COLO829 (cell line): Measurements from ENCODE around the gene CCNJ.

Experiments
- DNase-seq: peaks from one replicate; pipeline ENCODE4 v3.0.0; 2012; ENCODE audit warnings: low spot score

CCNJ gene

DNA sequence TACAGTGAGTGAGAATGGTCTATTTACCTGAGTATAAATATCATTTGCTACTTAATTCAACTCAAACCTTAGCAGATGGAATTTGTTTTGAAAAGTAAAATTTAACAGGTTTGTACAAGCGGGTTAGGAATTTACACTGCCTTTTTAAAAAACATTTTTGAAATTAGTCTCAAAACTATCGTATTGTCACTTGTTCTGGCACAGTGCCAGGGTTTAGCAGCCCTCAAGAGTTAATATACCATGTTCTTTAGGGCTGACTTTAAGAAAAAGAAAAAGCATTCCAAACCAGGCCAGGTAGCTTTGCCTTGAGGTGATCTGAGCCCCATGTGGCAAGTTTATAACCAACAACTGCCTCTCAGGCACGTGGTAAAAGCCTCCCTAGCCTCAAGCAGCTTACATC lies 17.8 kb downstream of the CCNJ start:
- no peak for DNase-seq

DNA sequence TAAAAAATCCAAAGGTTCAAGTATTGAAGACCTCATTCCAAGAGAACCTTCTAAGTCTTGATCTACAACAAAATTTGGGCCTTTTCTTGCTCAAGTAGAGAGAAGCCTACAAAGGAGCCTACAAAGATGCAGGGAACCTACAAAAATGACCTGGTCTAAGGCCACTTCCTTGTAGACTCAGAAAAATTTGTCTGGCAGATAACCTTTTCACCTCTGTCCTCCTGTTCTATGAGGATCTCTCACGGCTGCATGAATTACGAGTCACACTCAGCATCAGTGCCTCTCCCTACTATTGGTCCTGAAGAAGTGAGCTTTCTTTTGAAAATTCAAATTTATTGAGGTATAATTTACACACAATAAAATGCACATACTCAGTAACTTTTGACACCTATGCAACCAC lies 29.3 kb downstream of the CCNJ start:
- DNase-seq, result no peak

DNA sequence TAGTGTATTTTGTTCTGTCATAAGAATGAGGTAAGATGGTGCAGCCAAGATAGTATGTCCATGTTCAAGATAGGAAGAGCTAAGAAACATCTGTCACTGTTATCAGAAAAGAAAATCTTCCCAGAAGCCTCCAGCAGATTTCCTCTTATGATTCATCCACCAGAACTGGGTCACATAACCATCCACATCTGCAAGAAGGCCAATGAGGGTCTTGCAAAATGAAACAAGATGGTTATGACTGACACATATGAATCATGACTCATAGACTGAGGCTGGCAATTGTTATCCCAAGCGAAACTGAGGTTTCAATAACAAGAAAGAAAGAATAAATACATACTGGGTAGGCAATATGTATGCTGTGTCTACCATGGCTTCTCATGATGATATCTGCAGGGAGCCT lies 30.3 kb downstream of the CCNJ start:
- no peak for DNase-seq

DNA sequence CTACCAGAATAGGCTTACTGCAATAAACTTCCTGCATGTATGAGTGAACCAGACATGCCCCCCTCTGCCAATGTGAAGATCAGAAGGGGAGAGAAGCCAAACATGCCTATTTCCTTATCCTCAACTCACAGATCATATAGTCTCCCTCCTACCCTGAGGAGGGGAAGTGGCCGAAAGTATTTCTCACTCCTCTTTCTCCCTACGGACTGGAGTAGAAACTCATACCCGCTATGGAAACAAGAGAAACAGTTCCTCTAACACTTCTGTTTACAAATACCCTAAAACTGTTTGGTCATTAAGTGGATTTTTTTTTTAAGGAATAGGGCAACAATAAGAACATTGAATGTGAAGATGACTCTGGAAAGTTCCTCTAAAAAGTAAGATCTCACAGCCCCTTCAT lies 31.4 kb downstream of the CCNJ start:
- DNase-seq, result no peak

DNA sequence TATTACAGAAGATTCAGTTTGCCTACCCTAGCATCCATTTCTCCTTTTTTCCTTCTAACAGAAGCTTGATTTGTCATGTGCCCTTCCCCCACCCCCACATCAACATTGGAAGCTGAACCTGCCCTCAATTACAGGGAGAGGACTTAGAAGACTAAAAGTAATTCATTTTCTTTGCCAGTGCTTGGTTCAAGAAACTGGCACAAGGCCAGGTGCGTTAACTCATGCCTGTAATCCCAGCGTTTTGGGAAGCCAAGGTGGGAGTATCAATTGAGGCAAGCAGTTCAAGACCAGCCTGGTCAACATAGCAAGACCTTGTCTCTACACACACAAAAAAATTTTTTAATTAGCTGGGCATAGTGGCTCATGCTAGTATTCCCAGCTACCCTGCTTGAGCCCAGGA lies 32.6 kb downstream of the CCNJ start:
- DNase-seq, result no peak

DNA sequence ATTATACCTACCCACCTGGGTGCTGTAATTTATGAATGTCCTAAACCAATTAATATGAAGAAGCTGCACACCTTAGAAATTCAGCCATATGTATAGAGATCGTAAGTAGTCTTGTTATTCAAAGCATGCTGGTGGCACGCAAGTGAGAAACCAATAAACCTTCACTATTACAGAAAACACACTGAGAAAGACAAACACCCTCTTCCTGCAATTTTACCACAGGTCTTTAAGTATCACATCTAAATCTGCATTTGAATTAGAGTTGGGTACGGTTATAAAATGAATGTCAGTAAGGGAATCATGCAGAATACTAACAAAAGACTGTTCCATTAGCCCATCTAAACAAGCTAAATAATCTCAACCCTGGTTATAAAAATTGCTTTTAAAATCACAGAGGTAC lies 33.8 kb downstream of the CCNJ start:
- DNase-seq, result no peak

DNA sequence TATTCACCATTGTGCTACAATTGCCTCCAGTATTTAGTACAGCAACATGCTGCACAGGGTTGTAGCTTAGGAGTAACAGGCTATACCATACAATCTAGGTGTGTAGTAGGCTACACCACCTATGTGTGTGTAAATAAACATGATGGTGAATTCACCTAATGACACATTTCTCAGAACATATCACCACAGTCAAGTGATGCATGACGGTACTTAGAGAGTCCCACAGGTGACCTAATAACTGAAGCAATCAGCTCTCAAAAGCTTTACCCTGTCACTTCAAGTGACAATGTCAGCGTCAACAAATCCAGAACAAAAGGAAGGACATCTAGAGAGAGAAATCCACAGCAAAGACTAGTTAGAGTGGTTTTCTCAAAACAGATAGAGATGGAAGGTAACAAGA lies 38.8 kb downstream of the CCNJ start:
- DNase-seq, result no peak

DNA sequence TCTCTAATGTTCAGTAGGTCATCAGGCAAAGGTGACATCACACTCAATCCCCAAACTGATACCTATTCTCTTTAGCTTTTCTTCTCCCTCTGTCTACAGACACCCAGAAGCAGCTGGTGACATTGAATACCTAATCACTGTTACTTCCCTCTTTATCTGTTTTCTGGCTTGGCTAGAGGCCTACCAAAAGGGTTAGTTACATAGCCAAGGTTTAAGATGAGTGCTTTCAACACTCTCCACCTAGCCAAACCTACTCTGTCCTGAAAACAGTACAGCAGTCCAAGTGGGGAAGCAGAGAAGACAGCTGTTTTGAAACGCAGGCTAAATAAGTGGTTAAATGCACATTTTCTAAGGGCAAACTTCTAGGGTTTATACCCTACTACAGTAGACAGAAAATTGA lies 39.4 kb downstream of the CCNJ start:
- no peak for DNase-seq

DNA sequence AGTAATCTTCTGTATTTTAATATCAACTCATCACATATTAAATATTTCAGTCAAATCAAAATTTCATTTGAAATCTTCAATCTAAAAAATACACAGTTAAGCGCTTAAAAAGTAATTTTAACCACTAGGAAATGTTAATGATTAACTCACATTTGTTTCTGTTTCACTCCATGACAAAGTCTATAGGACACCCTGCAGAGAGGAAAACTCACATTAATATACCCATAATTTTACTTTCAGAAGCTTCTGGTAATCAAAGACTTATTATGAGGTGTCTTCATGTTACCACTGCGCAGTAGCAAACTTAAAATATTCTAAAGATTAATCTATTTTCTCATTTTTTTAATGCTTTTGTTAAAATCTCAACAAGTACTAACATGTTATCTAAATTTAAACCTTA lies 45.7 kb downstream of the CCNJ start:
- no peak for DNase-seq

DNA sequence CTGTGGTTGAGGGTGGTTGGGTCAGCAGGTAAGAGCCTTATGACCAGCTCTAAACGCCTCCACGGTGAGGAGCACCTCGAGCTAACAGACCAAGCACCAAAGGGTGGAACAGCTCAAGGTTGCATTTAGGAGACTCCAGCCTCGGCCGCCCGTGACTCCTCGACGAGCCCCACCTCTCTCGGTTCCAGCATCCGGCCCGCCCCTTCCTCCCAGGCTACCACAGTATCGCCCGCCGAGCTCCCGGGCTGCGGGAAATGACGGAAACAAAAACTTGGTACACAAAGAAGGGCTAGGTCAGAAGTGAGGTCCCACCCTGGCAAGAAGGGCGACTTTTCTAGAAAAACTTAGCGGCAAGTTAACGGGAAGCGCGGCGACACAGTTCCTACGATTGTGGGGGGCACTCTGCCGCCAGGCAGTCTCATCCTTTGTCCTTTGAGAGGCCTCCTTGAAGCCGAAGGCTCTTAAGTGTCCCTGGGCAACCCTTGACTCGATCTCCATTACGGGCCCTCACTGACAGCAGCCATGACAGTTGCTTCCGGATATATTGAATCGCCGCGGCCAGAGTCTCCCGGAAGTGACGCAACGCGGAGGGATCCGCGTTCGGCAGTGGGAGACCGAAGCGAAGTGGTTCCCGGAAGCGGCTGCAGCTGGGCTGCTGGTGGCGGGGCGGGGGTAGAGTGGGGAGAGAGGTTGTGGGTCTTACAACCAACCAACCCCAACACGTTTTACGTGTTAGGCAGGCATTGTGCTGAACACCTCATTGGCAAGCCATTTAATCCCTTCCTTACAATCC lies 46.5 kb downstream of the CCNJ start:
- peak; percentile 73 for DNase-seq

DNA sequence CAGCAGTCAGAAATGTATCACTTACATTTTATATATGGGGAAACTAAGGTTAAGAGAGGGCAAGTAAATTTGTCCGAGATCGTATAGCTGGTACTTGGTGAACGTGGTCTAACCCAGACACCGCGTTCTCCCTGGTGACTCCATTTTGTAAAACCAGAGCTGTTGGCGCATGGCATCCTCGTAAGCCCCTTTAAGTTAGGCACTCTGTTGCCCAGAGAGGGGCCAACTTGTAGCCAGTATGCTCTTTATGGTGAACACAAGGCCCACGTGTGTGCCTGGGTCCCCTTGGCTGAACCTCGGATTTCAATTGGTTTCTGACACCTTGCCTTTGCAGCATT lies 47.0 kb downstream of the CCNJ start:
- DNase-seq, result no peak

DNA sequence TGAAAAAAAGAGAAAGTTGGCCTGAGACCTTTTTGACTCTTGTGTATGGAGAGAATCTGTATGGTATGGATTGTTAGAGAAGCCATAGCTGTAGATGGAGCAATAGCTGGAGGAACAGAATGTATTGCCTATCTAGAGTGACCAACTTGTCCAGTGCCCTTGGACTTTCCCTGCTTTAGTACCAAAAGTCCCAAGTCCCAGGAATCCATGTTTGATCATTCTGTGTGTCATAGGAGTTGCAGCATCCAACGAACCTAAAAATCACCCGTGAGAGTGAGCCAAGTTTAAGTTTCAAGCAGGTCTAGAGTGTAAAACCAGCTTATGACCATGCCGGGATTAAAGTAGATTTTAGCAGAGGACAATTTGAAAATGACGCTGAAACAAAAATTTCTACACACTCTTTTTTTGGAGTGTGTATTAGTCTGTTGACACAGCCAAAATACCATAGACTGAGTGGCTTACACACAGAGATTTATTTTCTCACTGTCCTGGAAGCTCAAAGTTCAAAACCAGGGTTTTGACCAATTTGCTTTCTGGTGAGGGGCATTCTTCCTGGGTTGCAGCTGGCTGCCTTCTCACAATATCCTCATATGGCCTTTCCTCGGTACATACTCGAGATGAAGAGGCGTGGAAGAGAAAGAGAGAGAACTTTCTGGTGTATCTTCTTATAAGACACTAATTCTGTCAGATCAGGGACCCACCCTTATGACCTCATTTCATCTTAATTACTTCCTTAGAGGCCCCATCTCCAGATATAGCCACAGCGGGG lies 49.8 kb downstream of the CCNJ start:
- no peak for DNase-seq

DNA sequence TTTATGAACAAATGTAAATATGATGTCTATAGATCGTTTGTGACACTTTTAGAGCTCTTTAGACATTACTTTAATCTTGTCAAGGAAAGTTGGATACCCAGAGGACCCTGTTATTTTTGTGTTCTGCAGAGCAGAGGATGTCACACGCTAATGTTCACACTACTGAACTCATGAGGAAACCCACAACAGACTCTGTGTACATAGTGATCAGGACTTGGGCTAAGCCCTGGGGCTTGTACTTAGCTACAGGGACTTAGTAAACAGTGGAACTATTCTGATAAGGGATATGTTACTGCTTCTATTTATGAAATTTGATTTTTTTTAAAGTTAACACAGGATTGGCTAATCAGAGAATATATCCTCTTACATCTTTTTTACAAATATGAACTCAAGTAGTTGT lies 50.6 kb downstream of the CCNJ start:
- no peak for DNase-seq

DNA sequence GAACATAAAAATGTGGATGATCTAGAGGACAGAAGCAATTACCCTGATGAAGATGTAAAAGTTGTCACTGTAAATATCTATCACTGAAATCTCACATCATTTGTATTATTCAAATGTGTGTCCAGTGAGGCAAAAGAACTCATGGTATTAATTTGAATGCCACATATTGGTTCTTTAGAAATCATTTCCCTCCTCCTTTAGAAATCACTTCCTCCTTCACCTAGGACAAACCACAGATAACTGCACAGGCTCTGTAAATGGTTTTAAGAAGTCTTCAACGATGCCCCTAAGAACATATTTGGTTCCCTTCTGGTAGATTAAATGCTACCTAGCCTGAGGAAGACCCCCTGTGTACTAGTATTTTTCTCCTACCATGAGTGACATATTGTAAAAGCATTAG lies 53.6 kb downstream of the CCNJ start:
- DNase-seq, result no peak

DNA sequence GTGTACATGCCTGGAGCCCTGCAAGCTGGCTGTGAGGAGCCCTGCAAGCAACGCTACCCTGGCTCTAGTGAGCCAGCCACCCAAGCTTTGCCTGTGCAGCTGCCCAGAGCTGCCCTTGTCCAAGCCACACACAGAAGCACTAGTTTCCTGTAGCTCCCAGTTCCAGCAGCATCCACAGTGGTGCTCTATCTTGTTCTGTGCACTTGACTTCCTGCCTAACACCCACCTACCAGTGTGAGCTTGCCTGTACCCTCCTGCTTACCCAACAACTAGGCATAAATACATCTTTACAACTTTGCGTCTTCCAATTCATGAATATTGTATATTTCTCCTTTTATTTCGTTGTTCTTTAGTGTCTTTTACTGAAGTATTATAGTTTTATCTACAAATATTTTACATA lies 54.5 kb downstream of the CCNJ start:
- no peak for DNase-seq

DNA sequence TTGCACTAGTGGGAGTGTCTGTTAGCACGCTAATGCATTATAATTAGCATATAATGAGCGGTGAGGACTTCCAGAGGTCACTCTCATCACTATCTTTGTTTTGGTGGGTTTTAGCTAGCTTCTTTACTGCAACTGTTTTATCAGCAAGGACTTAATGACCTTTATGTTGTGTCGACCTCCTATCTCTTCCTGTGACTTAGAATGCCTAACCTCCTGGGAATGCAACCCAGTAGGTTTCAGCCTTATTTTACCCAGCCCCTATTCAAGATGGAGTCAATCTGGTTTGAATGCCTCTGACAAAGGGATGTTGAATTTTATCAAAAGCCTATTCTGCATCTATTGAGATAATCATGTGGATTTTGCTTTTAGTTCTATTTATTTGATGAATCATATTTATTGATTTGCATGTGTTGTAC lies 64.2 kb downstream of the CCNJ start:
- no peak for DNase-seq
